Epithelial cell of esophagus (primary cell): ENCODE results near the gene MUC22.
A peak's percentile ranks its signal among the peaks of the same experiment; 100 is the strongest.

Source experiments
- DNase-seq: peaks from one replicate; pipeline ENCODE4 v3.0.0; 2010; ENCODE audit warnings: low read depth
- H3K4me3 ChIP-seq: 2 replicates; pipeline ENCODE4 v1.5.1; 2011; ENCODE audit warnings: mild to moderate bottlenecking, low read length, control low read depth
- TF ChIP-seq, protein P1 (sequence below): IDR thresholded peaks from 2 replicates; pipeline ENCODE4 v1.5.1; 2011; ENCODE audit warnings: low read depth, mild to moderate bottlenecking, low read length, control low read depth, inconsistent platforms; ENCODE audit not compliant: insufficient read depth; ENCODE audit errors: missing control alignments

The MUC22 gene

DNA sequence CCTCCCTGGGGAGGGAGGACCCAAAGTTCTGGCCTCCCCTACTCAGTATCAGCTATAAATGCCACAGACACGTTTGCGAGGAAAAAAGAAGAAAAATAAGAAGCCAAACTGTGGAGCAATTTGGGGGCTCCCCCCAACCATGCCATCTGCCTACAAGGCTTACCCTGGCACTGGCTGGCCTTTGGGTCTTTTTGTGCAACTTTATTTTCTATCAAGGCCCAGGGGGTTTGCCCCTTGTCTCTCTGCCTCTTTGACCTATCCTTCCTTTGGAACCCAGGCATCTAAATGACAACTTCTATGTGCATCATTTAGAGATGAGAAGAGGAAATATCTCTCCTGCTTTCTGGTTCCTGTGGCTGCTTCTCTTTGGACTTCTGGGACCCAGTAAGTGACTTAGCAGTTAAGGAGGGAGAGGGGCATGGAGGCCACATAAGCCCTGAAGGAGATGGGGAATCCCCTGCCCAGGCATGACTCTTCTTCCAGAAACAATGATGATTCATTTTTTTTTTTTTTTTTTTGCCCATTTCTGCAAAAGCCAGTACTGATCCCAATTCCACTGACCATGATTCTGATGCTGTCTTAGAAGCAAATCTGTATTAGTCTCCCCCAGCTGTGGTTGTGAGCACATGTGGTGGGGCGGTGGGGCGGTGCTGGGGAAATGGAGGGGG is at the start of gene MUC22:
Gene MUC22 (plus strand): TSS at position 82 of the 668 bp plus-strand sequence. CDS start 233 bp downstream, at position 315.
- TF ChIP-seq, protein P1, sequence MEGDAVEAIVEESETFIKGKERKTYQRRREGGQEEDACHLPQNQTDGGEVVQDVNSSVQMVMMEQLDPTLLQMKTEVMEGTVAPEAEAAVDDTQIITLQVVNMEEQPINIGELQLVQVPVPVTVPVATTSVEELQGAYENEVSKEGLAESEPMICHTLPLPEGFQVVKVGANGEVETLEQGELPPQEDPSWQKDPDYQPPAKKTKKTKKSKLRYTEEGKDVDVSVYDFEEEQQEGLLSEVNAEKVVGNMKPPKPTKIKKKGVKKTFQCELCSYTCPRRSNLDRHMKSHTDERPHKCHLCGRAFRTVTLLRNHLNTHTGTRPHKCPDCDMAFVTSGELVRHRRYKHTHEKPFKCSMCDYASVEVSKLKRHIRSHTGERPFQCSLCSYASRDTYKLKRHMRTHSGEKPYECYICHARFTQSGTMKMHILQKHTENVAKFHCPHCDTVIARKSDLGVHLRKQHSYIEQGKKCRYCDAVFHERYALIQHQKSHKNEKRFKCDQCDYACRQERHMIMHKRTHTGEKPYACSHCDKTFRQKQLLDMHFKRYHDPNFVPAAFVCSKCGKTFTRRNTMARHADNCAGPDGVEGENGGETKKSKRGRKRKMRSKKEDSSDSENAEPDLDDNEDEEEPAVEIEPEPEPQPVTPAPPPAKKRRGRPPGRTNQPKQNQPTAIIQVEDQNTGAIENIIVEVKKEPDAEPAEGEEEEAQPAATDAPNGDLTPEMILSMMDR, result no peak
- peak; percentile 75 for DNase-seq
- H3K4me3 ChIP-seq, result no peak within 1 kb of the TSS

DNA sequence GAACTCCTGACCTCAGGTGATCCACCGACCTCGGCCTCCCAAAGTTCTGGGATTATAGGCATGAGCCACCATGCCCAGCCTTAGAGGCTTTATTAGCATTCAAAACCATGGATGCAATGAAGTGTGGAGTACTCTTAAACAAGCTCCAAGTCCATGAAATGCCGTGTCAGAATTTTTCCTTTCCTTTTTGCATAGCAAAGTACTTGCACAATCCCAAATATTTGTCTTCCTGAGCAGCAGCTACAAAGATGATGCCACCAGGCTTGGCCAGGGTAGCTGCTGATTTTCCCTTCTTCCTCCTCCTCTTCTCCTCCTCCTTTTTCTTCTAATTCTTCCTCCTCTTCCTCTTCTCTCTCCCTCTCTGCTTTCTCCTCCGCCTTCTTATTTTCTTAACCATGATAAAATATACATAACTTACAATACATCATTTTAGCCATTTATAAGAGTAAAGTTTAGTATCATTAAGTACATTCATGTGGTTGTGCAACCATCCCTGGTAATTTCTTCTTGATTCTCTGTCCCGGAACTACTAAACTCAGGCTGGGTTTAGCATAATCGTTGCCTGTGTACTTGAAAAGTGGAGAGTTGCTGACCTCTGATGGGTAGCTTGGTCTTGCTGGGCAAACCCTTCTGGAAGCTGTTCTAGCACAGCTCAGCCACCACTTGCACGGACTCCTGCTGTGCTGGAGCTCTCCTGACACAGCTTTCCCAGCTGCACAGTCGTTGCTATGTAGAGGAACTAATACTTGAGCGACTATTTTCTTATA is 49.2 kb upstream of the MUC22 start:
- DNase-seq, result peak; percentile 9
- TF ChIP-seq, protein P1, result no peak

DNA sequence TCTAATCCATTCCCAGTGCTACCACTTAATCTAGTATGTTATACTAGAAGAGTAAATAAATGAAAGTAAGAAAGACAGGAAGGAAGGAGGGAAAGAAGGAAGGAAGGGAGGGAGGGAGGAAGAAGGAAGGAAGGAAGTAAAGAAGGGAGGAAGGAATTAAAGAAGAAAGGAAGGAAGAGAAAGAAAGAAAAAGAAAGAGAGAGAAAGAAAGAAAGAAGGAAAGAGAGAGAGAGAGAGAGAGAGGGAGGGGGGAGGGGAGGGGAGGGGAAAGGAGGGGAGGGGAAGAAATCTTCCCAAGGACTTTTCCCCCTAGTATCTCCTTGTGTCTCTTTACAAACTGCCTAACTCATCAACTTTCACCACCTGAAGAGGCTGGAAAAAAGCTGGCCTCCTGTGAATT is 47.6 kb upstream of the MUC22 start:
- DNase-seq, result no peak
- TF ChIP-seq, protein P1, result no peak
- no peak overlapping the region for H3K4me3 ChIP-seq

More for the DNA sequence above, 49.2 kb upstream of the MUC22 start:
- no peak overlapping the region for H3K4me3 ChIP-seq

DNA sequence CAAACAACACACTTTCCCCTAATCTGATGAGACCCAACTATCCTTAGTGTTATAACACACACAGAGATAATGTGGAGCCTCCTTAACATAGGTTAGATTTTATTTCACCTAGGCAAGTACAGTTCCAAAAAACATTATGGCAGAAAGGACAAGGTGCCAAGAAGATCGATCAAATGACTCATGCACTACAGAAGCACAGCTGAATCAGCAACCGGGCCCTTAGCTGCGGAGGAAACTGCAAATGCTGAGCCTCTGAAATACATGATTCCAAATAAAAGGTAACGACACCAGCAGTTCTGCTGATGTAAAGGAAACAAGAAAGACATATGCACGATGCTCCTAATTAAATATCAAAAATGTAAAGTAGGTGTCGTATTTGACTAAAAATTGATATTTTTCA is 46.6 kb upstream of the MUC22 start:
- TF ChIP-seq, protein P1, result no peak
- no peak overlapping the region for H3K4me3 ChIP-seq
- DNase-seq, result peak; percentile 39

DNA sequence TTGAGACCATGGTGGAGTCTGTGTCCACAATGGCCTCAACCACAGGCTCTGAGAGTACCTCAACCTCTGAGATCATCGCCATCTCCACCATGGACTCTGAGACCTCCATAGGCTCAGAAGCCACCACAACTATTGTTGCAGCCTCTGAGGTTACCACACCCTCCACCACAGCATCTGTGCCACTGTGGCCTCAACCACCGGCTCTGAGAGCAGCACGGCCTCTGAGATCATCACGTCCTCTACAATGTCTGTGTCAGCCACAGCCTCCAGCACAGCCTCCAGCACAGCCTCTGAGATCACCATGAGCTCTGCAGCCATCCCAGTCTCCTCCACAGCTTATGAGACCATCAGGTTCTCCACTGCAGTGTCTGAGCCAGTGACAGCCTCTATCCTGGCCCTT is 46.2 kb upstream of the MUC22 start:
- DNase-seq, result no peak
- no peak overlapping the region for H3K4me3 ChIP-seq
- TF ChIP-seq, protein P1, result no peak

DNA sequence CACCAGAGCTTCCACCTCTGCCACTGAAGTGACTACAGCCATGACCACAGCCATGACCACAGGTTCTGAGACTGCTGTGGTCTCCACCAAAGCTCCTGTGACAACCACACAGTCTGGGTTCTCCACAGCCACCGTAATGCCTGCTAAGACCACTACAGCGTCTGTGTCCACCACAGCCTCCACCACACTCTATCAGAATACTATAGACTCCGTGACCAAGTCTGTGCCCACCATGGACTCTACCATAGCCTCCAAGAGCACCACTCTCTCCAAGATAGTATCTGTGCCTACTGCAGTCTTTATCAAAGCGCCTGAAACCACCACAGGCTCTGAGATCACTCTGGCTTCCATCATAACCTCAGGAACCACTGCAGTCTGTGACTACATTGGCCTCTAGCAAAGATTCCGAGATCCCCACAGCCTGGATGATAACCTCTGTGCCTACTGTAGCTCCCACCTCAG is 45.1 kb upstream of the MUC22 start:
- TF ChIP-seq, protein P1, result no peak
- DNase-seq, result no peak
- H3K4me3 ChIP-seq, result no peak overlapping the region
